Lower lobe of right lung (tissue), 2 donors: ENCODE results near the gene CDON. TPM values are rescaled to one million over a fixed set of nuclear protein-coding genes. Genes with fewer than 3 reads are reported as not detected.

Experiments
- ATAC-seq, 2 donors: fragments of 200-7000 bp; cut with Tn5 transposase; one replicate each; pipeline ENCODE4 v1.9.1; 2020 to 2022; ENCODE audit warnings: mild to moderate bottlenecking in 2 of 2, moderate library complexity in 2 of 2
- DNase-seq: peaks from one replicate; pipeline ENCODE4 v3.0.0-alpha.2; 2020
- H3K27ac ChIP-seq: fragments of 200-600 bp; one replicate; pipeline ENCODE4 v1.8.0; 2022
- H3K27me3 ChIP-seq: fragments of 200-600 bp; one replicate; pipeline ENCODE4 v1.8.0; 2022; ENCODE audit warnings: low read depth
- H3K36me3 ChIP-seq: fragments of 200-600 bp; one replicate; pipeline ENCODE4 v1.8.0; 2022; ENCODE audit warnings: mild to moderate bottlenecking
- H3K4me1 ChIP-seq: fragments of 200-600 bp; one replicate; pipeline ENCODE4 v1.8.0; 2022
- H3K4me3 ChIP-seq: fragments of 200-600 bp; one replicate; pipeline ENCODE4 v1.8.0; 2022; ENCODE audit warnings: mild to moderate bottlenecking
- H3K9me3 ChIP-seq: fragments of 200-600 bp; one replicate; pipeline ENCODE4 v1.8.0; 2022
- CTCF ChIP-seq: fragments of 200-600 bp; IDR thresholded peaks from one replicate; pipeline ENCODE4 v1.8.0; 2022; ENCODE audit warnings: antibody characterized with exemption, mild to moderate bottlenecking
- intact Hi-C: fragments of 100-400 bp; cut with DNase I; formaldehyde crosslinking; loops from one replicate; pipeline ENCODE4 v1.11.0; 2022
- total RNA-seq: library from RNA; stranded (reverse); fragmentation: NEBNext Ultra II Directional; extraction: Animal tissue kit (Norgen Biotek cat#: 25700); gene quantifications from one replicate; pipeline ENCODE4 v1.2.1, GENCODE V29; 2021
- donor health status: DM: no; HTN: yes; CAD: no; lungs with severe emphysema.

CDON gene
- total RNA-seq, 1 donor from 2014 or later, result 18.5 TPM

GRCh38 chr11:126106594-126107328, 44.1 kb upstream of the CDON start:
- no peak overlapping the region for H3K4me3 ChIP-seq
- no peaks in the 10 kb centered on the region for H3K36me3 ChIP-seq
- H3K27me3 ChIP-seq, result no peaks in the 10 kb centered on the region
- DNase-seq (no peak), ATAC-seq (no peak)
- intact Hi-C loops, result no loop called here
- H3K4me1 ChIP-seq, result peaks cover 5% of the 10 kb centered on the region
- TF ChIP-seq CTCF, result no peak
- no peak overlapping the region for H3K27ac ChIP-seq
- no peaks in the 10 kb centered on the region for H3K9me3 ChIP-seq

- Histone ChIP-seq H3K4me1 (peaks cover 10% of the 10 kb centered on the region), H3K36me3 (no peaks in the 10 kb centered on the region), H3K4me3 (no peak overlapping the region), H3K9me3 (no peaks in the 10 kb centered on the region), H3K27me3 (no peaks in the 10 kb centered on the region), H3K27ac (no peak overlapping the region)
- TF ChIP-seq CTCF, result no peak
- intact Hi-C loops, result no loop called here
- DNase-seq (no peak), ATAC-seq (no peak)
Observed at GRCh38 chr11:126105748-126106080, 43.0 kb upstream of the CDON start.

GRCh38 chr11:126105022-126105747, 42.5 kb upstream of the CDON start:
- no peak for DNase-seq
- no peak for TF ChIP-seq CTCF

GRCh38 chr11:126104420-126104819, 41.8 kb upstream of the CDON start:
- TF ChIP-seq CTCF, result no peak
- Histone ChIP-seq H3K4me1 (peaks cover 10% of the 10 kb centered on the region), H3K9me3 (no peaks in the 10 kb centered on the region), H3K36me3 (no peaks in the 10 kb centered on the region), H3K27ac (no peak overlapping the region), H3K4me3 (no peak overlapping the region), H3K27me3 (no peaks in the 10 kb centered on the region)
- DNase-seq (no peak), ATAC-seq (no peak)
- intact Hi-C loops, result no loop called here

More at GRCh38 chr11:126105022-126105747, 42.5 kb upstream of the CDON start:
- Histone ChIP-seq H3K9me3 (no peaks in the 10 kb centered on the region), H3K27ac (no peak overlapping the region), H3K36me3 (no peaks in the 10 kb centered on the region), H3K27me3 (no peaks in the 10 kb centered on the region), H3K4me3 (no peak overlapping the region), H3K4me1 (peaks cover 10% of the 10 kb centered on the region)
- ATAC-seq, result no peak
- intact Hi-C loops, result no loop called here

GRCh38 chr11:126103150-126103549, 40.5 kb upstream of the CDON start:
- H3K27ac ChIP-seq, result peak overlapping the region; percentile 51
- H3K9me3 ChIP-seq, result no peaks in the 10 kb centered on the region
- no peak overlapping the region for H3K4me3 ChIP-seq

More at GRCh38 chr11:126103150-126103549, 40.5 kb upstream of the CDON start:
- H3K4me1 ChIP-seq, result peaks cover 10% of the 10 kb centered on the region
- ATAC-seq (no peak), DNase-seq (no peak)
- no peaks in the 10 kb centered on the region for H3K36me3 ChIP-seq
- no peak for TF ChIP-seq CTCF
- intact Hi-C loops, result no loop called here
- H3K27me3 ChIP-seq, result no peaks in the 10 kb centered on the region
